ENCODE measurements around the gene PLA2G4F.

- TF ChIP-seq CTCF (IDR thresholded peaks at IDR 0.05; ENCODE audit: insufficient read depth, low read length) = no peak
- TF ChIP-seq, protein P1, sequence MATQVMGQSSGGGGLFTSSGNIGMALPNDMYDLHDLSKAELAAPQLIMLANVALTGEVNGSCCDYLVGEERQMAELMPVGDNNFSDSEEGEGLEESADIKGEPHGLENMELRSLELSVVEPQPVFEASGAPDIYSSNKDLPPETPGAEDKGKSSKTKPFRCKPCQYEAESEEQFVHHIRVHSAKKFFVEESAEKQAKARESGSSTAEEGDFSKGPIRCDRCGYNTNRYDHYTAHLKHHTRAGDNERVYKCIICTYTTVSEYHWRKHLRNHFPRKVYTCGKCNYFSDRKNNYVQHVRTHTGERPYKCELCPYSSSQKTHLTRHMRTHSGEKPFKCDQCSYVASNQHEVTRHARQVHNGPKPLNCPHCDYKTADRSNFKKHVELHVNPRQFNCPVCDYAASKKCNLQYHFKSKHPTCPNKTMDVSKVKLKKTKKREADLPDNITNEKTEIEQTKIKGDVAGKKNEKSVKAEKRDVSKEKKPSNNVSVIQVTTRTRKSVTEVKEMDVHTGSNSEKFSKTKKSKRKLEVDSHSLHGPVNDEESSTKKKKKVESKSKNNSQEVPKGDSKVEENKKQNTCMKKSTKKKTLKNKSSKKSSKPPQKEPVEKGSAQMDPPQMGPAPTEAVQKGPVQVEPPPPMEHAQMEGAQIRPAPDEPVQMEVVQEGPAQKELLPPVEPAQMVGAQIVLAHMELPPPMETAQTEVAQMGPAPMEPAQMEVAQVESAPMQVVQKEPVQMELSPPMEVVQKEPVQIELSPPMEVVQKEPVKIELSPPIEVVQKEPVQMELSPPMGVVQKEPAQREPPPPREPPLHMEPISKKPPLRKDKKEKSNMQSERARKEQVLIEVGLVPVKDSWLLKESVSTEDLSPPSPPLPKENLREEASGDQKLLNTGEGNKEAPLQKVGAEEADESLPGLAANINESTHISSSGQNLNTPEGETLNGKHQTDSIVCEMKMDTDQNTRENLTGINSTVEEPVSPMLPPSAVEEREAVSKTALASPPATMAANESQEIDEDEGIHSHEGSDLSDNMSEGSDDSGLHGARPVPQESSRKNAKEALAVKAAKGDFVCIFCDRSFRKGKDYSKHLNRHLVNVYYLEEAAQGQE (IDR thresholded peaks at IDR 0.05; ENCODE audit: insufficient replicate concordance, low read depth) = no peak
These were observed 3.1 kb upstream of the PLA2G4F start for GRCh38 chr15:42159381-42160015.

Data from HL-60 (cell line).